Activated CD4-positive, CD25-positive, alpha-beta regulatory T cell treated with anti-CD3 and anti-CD28 coated beads, Interleukin-2, amount 50 U/mL, for 24 hours (primary cell): Measurements from ENCODE around the gene SLC17A7.
A peak's percentile ranks its signal among the peaks of the same experiment; 100 is the strongest.
"Not testable (repeated sequence)": the region's sequence is repeated elsewhere in the genome, so short reads cannot be mapped to it uniquely, and the experiment has no call there.

Experiments used
- ATAC-seq, 2 donors: fragments of 150-1000 bp; cut with Tn5 transposase; one replicate each; pipeline ENCODE4 v1.10.0; 2021; ENCODE audit warnings: mild to moderate bottlenecking in 1 of 2, moderate library complexity in 1 of 2

SLC17A7 gene

GRCh38 chr19:49441210-49441959 is at the start of gene SLC17A7:
SLC17A7 (minus strand) TSS chr19:49441527; CDS start chr19:49441379, 148 bp downstream.
- ATAC-seq: no peak

GRCh38 chr19:49490287-49491029 is 49.1 kb upstream of the SLC17A7 start:
- no peak for ATAC-seq

GRCh38 chr19:49489601-49490167 is 48.4 kb upstream of the SLC17A7 start:
- ATAC-seq: peak in 1 of 2 donors; percentile 3

- ATAC-seq: no peak
Observed at GRCh38 chr19:49488863-49489537, 47.7 kb upstream of the SLC17A7 start.

GRCh38 chr19:49488046-49488862 is 46.9 kb upstream of the SLC17A7 start:
- no peak for ATAC-seq

GRCh38 chr19:49487277-49488045 is 46.1 kb upstream of the SLC17A7 start, which contains the start of gene RPL13A:
RPL13A (plus strand) TSS chr19:49487608; CDS start chr19:49487630, 22 bp downstream.
- ATAC-seq: peak; percentile 86 to 88

- no peak for ATAC-seq
Observed at GRCh38 chr19:49486710-49487276, 45.5 kb upstream of the SLC17A7 start.

GRCh38 chr19:49486232-49486631 is 44.9 kb upstream of the SLC17A7 start:
- ATAC-seq: no peak

GRCh38 chr19:49481020-49481683 is 39.8 kb upstream of the SLC17A7 start:
- ATAC-seq: no peak

GRCh38 chr19:49479975-49480628 is 38.8 kb upstream of the SLC17A7 start:
- ATAC-seq: no peak

GRCh38 chr19:49475995-49476880 is 34.9 kb upstream of the SLC17A7 start:
- ATAC-seq: peak; percentile 56 to 57

- ATAC-seq: no peak
Observed at GRCh38 chr19:49475191-49475917, 34.0 kb upstream of the SLC17A7 start.

GRCh38 chr19:49474542-49474924 is 33.2 kb upstream of the SLC17A7 start:
- no peak for ATAC-seq

GRCh38 chr19:49473868-49474541 is 32.7 kb upstream of the SLC17A7 start, which contains the start of gene FLT3LG:
FLT3LG (plus strand) TSS chr19:49474215; CDS start chr19:49474640, 425 bp downstream.
- ATAC-seq: peak; percentile 76 to 77

- ATAC-seq: not testable (repeated sequence)
Observed at GRCh38 chr19:49473501-49473867, 32.2 kb upstream of the SLC17A7 start.

GRCh38 chr19:49472936-49473335 is 31.6 kb upstream of the SLC17A7 start:
- no peak for ATAC-seq

- ATAC-seq: no peak
Observed at GRCh38 chr19:49470615-49470978, 29.3 kb upstream of the SLC17A7 start.
